T1000 (cell line): Measurements from ENCODE around the gene AP2A1.

ENCODE experiments used
- DNase-seq: peaks from one replicate; lab custom pipeline; 2025; ENCODE audit warnings: mixed read lengths; lab: John Stamatoyannopoulos, UW

AP2A1 gene

GRCh38 chr19:49855676-49856573 lies 89.1 kb downstream of the AP2A1 start:
- no peak for DNase-seq

- DNase-seq = no peak
Observed at GRCh38 chr19:49856574-49857021, 89.8 kb downstream of the AP2A1 start.
